NOMO-1 (cell line): ENCODE data around the gene RIN1.
"Not testable (repeated sequence)": the region's sequence is repeated elsewhere in the genome, so short reads cannot be mapped to it uniquely, and the experiment has no call there.

Experiments used
- DNase-seq, 2 experiments: peaks; one replicate each; lab custom pipeline; 2025; ENCODE audit not compliant: unreplicated experiment in 2 of 2; lab: John Stamatoyannopoulos, UW

RIN1 gene

DNA sequence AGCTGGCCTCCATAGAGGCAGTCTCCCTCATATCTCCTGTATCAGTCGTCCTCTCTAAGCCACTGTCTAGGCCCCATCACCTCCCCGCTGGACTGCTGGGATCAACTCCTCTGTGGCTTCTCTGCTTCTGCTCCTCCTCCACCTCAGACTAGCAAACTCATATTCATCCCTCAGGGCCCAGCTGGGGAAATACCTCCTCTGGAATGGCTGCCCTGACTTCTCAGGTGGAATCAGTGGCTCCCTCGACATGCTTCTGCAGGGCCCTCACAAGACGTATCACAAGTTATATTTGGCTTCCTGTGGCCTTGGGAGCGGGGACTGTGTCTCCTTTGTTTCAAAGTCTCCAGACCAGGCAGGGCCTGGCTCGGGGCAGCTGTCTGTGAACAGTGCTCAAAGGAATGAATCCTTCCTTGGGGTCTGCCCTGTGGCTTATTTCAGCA, 25.3 kb upstream of the RIN1 start:
- DNase-seq, result no peak

- DNase-seq, result no peak
These were observed 24.3 kb upstream of the RIN1 start for GRCh38 chr11:66360406-66361073.

- DNase-seq, result no peak
These were observed 23.4 kb upstream of the RIN1 start for GRCh38 chr11:66359662-66360087.

DNA sequence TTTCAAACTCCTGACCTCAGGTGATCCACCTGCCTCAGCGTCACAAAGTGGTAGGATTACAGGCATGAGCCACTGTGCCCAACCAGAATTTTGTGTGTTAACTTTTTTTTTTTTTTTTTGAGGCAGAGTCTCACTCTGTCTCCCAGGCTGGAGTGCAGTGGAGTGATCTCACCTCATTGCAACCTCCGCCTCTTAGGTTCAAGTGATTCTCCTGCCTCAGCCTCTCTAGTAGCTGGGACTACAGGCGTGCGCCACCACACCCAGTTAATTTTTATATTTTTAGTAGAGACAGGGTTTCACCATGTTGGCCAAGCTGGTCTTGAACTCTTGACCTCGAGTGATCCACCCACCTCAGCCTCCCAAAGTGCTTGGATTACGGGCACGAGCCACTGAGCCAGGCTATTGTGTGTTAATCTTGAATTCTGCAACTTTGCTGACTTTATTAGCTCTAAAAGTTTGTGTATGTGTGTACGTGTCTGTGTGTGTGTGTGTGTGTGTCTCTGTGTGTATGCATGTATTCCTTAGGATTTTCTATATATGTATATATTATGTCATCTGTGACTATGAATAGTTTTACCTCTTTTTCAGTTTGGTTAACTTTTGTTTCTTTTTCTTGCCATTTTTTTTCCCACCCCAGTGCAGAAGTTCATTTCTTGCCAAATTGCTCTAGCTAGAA, 14.5 kb upstream of the RIN1 start:
- DNase-seq, result not testable (repeated sequence)

- no peak for DNase-seq
These were observed 12.8 kb upstream of the RIN1 start for GRCh38 chr11:66349084-66349386.

GRCh38 chr11:66347425-66348276, 11.4 kb upstream of the RIN1 start, which contains the start of gene B4GAT1:
Gene B4GAT1, minus strand, starts transcription at chr11:66347629. Its CDS starts 84 bp downstream, at chr11:66347545.
- DNase-seq, result peak; percentile 67 to 72

DNA sequence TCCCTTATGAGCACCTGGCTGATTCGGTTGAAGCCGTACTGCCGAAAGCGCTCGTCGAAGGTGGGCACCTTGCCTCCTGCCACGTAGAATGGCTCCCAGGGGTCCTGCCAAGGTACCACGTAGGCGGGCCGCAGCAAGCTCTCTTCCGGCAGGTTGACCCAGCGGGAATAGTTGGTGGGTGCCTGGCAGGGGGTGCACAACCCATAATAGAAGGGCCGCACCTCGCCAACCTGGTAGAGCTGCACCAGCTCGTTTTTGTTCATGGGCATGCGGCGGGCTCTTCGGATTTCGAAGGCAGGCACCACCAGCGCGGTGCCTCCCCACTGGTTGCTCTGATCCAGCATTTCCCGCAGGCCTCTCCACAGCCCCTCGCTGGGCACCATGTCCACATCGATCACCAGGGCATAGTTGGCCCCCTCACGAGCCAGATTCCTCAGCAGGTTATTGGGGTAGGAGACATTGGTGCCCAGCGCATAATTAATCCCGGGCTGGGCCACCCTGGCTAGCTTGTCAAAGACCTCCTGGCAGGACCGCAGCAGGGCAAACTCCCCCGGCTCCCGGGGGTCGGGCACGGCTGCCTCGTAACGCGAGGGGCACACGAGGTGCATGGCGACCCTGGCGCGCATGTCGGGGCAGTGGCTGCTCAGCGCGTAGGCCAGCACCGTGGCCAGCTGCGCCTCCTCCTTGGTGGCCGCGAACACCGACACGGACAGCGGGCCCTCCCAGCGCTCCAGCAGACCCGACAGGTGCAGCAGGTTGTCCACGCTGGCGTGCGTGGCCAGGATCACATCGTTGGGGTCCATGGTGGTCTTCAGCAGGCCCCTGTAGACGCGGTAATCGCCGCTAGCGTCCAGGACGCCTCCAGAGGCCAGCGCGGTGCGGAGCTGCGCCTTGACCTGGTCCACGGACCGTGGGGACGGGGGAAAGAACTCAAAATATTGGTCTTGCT, 10.5 kb upstream of the RIN1 start:
- DNase-seq, result no peak

DNA sequence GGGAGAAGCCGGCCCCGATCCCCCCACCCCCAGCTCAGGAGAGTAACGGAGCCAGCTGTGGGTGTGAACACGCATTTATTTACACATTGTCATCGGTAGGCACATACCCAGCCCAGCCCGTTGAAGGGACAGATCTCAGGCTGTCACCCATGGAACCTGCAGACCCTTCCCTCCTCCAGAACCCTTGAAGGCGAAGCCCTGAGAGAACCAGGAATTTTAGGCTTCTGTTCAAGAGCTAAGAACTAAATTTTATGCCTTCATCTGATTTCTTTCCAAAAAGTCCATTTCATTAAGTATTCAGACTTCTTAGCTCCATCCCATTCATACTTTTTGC, 9.0 kb upstream of the RIN1 start:
- DNase-seq, result no peak

GRCh38 chr11:66344550-66345315, 8.5 kb upstream of the RIN1 start, which contains the start of gene BRMS1:
Gene BRMS1, minus strand, starts transcription at chr11:66345104. Its CDS starts 2,870 bp downstream, at chr11:66342234.
- DNase-seq, result peak; percentile 86 to 91

GRCh38 chr11:66343176-66343575, 6.9 kb upstream of the RIN1 start:
- DNase-seq, result no peak

- DNase-seq, result no peak
These were observed 5.4 kb upstream of the RIN1 start for GRCh38 chr11:66341502-66342126.

GRCh38 chr11:66340596-66341501, 4.6 kb upstream of the RIN1 start:
- DNase-seq, result no peak

DNA sequence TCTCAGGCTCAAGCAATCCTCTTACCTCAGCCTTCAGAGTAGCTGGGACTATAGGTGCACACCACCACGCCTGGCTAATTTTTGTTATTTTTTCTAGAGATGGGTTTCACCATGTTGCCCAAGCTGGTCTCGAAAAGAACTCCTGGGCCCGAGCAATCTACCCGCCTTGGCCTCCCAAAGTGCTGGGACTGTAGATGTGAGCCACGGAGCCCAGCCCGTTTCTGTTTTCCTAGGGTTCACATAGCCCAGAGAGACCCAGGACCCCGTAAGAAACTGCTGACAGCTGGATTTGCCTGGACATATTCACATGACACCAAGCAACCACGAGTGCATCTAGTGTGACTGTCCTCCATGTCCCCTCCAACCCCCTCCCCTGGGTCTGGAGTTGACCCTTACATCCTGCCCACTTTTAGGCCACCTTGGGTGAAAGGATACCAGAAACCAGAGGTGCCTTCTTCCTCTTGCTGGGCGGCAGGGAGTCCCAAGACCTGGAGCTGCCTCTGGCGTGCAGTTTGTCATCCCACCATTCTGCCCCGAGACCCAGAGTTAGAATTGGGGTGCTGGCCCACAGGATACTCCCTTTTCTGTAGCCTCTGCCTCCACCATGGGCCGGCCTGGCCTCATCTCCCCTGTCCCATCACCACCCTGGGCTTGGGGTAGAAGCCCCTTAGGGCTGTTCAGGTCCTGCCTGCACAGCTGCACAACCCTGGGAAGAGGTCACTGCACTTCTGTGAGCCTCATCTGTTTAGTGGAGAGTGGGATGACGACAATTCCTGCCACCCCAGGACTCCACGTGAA, 3.7 kb upstream of the RIN1 start:
- no peak for DNase-seq

DNA sequence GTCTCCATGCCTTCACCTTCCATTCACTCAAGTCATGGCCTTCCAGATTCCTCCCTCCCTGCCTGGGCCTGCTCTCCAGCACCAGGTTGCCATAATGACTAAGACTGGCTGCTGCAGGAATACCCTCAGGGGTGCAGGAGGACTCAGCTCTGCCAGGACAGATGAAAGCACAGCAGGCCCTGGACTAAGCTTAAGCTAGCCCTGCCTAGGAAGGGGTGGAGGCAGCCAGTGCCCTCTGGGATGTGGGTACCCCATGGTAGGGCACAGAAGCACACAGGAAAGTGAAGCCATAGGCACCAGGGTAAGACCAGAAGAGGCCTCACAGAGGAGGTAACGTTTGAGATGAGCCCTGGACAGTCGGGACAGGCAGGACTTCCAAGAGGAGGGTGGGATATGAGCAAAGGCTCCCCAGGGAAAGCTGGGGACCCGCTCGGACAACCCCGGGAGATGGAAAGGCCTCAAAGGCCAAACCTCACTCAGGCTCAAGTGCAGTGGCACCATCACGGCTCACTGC, 3.0 kb upstream of the RIN1 start:
- no peak for DNase-seq

DNA sequence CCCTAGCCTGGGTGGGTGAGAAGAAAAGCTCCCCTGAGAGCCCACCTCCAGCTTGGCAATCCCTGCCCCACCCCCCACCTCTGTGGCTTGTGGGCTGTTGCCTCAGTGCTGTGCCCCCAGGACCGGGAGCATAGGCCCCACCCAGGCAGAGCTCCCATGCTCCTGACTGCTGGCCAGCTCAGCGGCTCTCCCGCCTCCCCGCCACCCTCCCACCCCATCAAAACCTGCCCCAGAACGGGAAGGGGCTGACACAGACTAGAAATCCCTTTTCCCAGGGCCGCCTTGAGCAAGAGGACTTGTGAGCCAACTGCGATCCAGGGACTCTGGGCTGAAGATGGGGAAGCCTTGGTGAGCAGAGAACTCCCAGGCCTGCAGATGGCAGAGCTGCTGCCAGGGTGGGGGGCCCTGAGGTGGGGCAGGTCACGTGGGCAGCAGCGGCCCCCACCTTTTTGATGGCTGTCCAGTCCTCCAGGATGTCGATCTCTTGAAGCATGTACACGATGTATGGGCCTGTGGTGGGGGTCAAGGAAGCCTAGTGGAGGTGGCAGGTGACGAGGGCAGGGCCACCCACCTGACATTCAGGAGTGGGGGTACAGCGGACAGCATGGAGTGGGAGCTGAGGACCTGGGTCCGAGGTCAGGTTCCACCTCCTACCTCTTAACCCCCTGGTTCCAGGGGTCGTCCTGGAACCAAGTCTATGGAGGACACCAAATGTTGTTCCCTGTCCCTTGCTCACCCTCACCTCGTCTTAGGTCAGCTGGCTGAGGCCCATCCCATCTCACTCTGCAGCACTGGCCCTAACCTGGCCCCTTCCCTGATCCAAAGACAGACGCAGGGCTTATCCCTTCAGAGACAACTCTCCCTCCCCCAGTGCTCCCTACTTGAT, 2.3 kb upstream of the RIN1 start:
- DNase-seq, result no peak
